H1 (cell line): ENCODE results near the gene NFIA. TPM values are rescaled to one million over a fixed set of nuclear protein-coding genes. Genes with fewer than 3 reads are reported as not detected.

Experiments used
- CTCF ChIA-PET: fragments of 300-600 bp; sonication (Branson Sonifier 250); formaldehyde crosslinking; loops from one replicate; lab custom pipeline; 2021; ENCODE audit not compliant: partially characterized antibody; lab: Charles Lee
- POLR2A ChIA-PET: fragments of 300-600 bp; sonication (Branson Sonifier 250); formaldehyde crosslinking; loops from one replicate; lab custom pipeline; 2021; ENCODE audit warnings: inconsistent platforms; ENCODE audit not compliant: partially characterized antibody; lab: Charles Lee
- DNase-seq, 2 experiments: peaks; one replicate each; pipeline versions ENCODE4 v3.0.0 to v3.0.0-alpha.2; 2010 to 2022; ENCODE audit warnings: low spot score in 2 of 2, low read depth in 1 of 2, mixed read lengths in 1 of 2
- FAIRE-seq: peaks from 2 replicates; lab custom pipeline; 2011; peaks lifted over from hg19 to GRCh38; lab: Jason Lieb, UNC
- H2AFZ ChIP-seq: 2 replicates; pipeline ENCODE4 v1.8.1; 2012; ENCODE audit warnings: low read length, inconsistent platforms
- H2AK5ac ChIP-seq: 2 replicates; pipeline ENCODE4 v1.6.1; 2013; ENCODE audit warnings: low read depth, low read length
- H2BK120ac ChIP-seq: replicated peaks from 2 replicates; pipeline ENCODE3; 2013; ENCODE audit warnings: low read depth, low read length, inconsistent platforms
- H2BK12ac ChIP-seq: 2 replicates; pipeline ENCODE4 v1.6.1; 2013; ENCODE audit warnings: low read depth, low read length
- H2BK15ac ChIP-seq: 2 replicates; pipeline ENCODE4 v1.6.1; 2013; ENCODE audit warnings: low read length
- H2BK20ac ChIP-seq: 2 replicates; pipeline ENCODE4 v1.6.1; 2013; ENCODE audit warnings: low read length
- H2BK5ac ChIP-seq: 2 replicates; pipeline ENCODE4 v1.6.1; 2013; ENCODE audit warnings: low read depth, low read length
- H3K14ac ChIP-seq: 2 replicates; pipeline ENCODE4 v1.6.1; 2013; ENCODE audit warnings: inconsistent platforms; ENCODE audit not compliant: insufficient read length
- H3K18ac ChIP-seq: 2 replicates; pipeline ENCODE4 v1.6.1; 2013; ENCODE audit warnings: low read length; ENCODE audit errors: extremely low read depth
- H3K23ac ChIP-seq: 2 replicates; pipeline ENCODE4 v1.6.1; 2013; ENCODE audit warnings: inconsistent platforms; ENCODE audit not compliant: insufficient read length
- H3K23me2 ChIP-seq: 2 replicates; pipeline ENCODE4 v1.6.1; 2013; ENCODE audit warnings: low read depth, low read length
- H3K27ac ChIP-seq: 2 replicates; pipeline ENCODE4 v1.6.1; 2011; ENCODE audit warnings: low read depth, low read length, inconsistent platforms
- H3K27me3 ChIP-seq, 4 experiments: replicated peaks in 1 of 4; 1 replicate in 1 of 4; 2 replicates in 3 of 4; pipeline versions ENCODE4 v1.6.1 to v1.8.1; 2011 to 2013; ENCODE audit warnings: low read length in 3 of 4, mild to moderate bottlenecking in 3 of 4, inconsistent platforms in 2 of 4, mixed read lengths in 2 of 4, moderate library complexity in 1 of 4; ENCODE audit not compliant: control insufficient read depth in 3 of 4, insufficient read depth in 3 of 4; ENCODE audit errors: extremely low read depth in 1 of 4
- H3K36me3 ChIP-seq, 4 experiments: 2 replicates each; pipeline versions ENCODE4 v1.6.1 to v1.8.1; 2011 to 2013; ENCODE audit warnings: mild to moderate bottlenecking in 4 of 4, low read length in 3 of 4, moderate library complexity in 2 of 4, control low read depth in 1 of 4, inconsistent platforms in 1 of 4; ENCODE audit not compliant: insufficient read depth in 4 of 4, control insufficient read depth in 2 of 4
- H3K4ac ChIP-seq: replicated peaks from 2 replicates; pipeline ENCODE3; 2013; ENCODE audit warnings: low read length, low read depth, mixed read lengths, inconsistent platforms; ENCODE audit not compliant: insufficient read length
- H3K4me1 ChIP-seq, 4 experiments: replicated peaks in 1 of 4; 1 replicate in 1 of 4; 2 replicates in 3 of 4; pipeline versions ENCODE4 v1.6.1 to v1.8.1; 2011 to 2013; ENCODE audit warnings: low read length in 3 of 4, inconsistent platforms in 2 of 4, mixed read lengths in 1 of 4; ENCODE audit not compliant: insufficient read depth in 4 of 4, control insufficient read depth in 3 of 4
- H3K4me2 ChIP-seq, 2 experiments: 2 replicates each; pipeline versions ENCODE4 v1.6.1 to v1.8.1; 2011 to 2013; ENCODE audit warnings: low read depth in 2 of 2, low read length in 2 of 2, control low read depth in 1 of 2, inconsistent platforms in 1 of 2, mild to moderate bottlenecking in 1 of 2; ENCODE audit not compliant: insufficient read depth in 1 of 2
- H3K4me3 ChIP-seq, 4 experiments: fragments of 200-600, 300-600 bp in 1 of 4; sonication (generic), shearing (Covaris generic), sonication (Bioruptor Twin) in 1 of 4; 2 replicates each; pipeline versions ENCODE4 v1.5.1 to v1.8.1; 2011 to 2016; ENCODE audit warnings: low read length in 4 of 4, low read depth in 3 of 4, control low read depth in 2 of 4, inconsistent platforms in 2 of 4, mild to moderate bottlenecking in 2 of 4, mixed read lengths in 1 of 4, moderate library complexity in 1 of 4; ENCODE audit not compliant: insufficient read depth in 2 of 4; ENCODE audit errors: extremely low read depth in 1 of 4
- H3K56ac ChIP-seq: replicated peaks from 2 replicates; pipeline ENCODE3; 2013; ENCODE audit warnings: low read depth, mild to moderate bottlenecking, mixed read lengths, low read length, inconsistent platforms; ENCODE audit not compliant: insufficient read length
- H3K79me1 ChIP-seq: 2 replicates; pipeline ENCODE4 v1.6.1; 2013; ENCODE audit warnings: low read depth, low read length, control low read depth
- H3K79me2 ChIP-seq, 2 experiments: 2 replicates each; pipeline versions ENCODE4 v1.6.1 to v1.8.1; 2012 to 2013; ENCODE audit warnings: low read length in 2 of 2, mild to moderate bottlenecking in 2 of 2, inconsistent platforms in 1 of 2; ENCODE audit not compliant: insufficient read depth in 2 of 2, control insufficient read depth in 1 of 2
- H3K9ac ChIP-seq, 4 experiments: replicated peaks in 1 of 4; 1 replicate in 1 of 4; 2 replicates in 3 of 4; pipeline versions ENCODE4 v1.6.1 to v1.8.1; 2011 to 2013; ENCODE audit warnings: low read depth in 3 of 4, low read length in 3 of 4, control low read depth in 2 of 4, mild to moderate bottlenecking in 2 of 4, moderate library complexity in 2 of 4, inconsistent platforms in 1 of 4; ENCODE audit errors: extremely low read depth in 1 of 4
- H3K9me3 ChIP-seq, 2 experiments: 2 replicates each; pipeline versions ENCODE4 v1.6.1 to v1.8.1; 2012 to 2013; ENCODE audit warnings: mild to moderate bottlenecking in 2 of 2, moderate library complexity in 2 of 2, control low read depth in 1 of 2, inconsistent platforms in 1 of 2, low read depth in 1 of 2, low read length in 1 of 2, mixed read lengths in 1 of 2; ENCODE audit not compliant: insufficient read depth in 2 of 2
- H4K20me1 ChIP-seq, 2 experiments: replicated peaks in 1 of 2; 2 replicates each; pipeline versions ENCODE3 to v1.8.1; 2011 to 2013; ENCODE audit warnings: inconsistent platforms in 2 of 2, low read length in 2 of 2, mild to moderate bottlenecking in 1 of 2; ENCODE audit not compliant: insufficient read depth in 2 of 2, control insufficient read depth in 1 of 2
- H4K5ac ChIP-seq: 2 replicates; pipeline ENCODE4 v1.6.1; 2013; ENCODE audit warnings: low read length, low read depth, mixed read lengths, inconsistent platforms; ENCODE audit not compliant: insufficient read length
- H4K8ac ChIP-seq: 2 replicates; pipeline ENCODE4 v1.8.0; 2013; ENCODE audit warnings: mild to moderate bottlenecking, moderate library complexity, low read length, inconsistent platforms; ENCODE audit not compliant: insufficient read depth; ENCODE audit errors: extremely low read depth
- H4K91ac ChIP-seq: replicated peaks from 2 replicates; pipeline ENCODE3; 2013; ENCODE audit warnings: low read length, mixed read lengths, inconsistent platforms; ENCODE audit not compliant: insufficient read length
- ATF2 ChIP-seq: IDR thresholded peaks from 2 replicates; pipeline ENCODE4 v1.6.1; 2012; ENCODE audit warnings: low read length, inconsistent platforms
- BCL11A ChIP-seq, 2 experiments: IDR thresholded peaks; one replicate each; pipeline ENCODE4 v1.6.1; 2011; ENCODE audit warnings: low read depth in 2 of 2, low read length in 2 of 2, mild to moderate bottlenecking in 2 of 2
- BRCA1 ChIP-seq: IDR thresholded peaks from 2 replicates; pipeline ENCODE4 v1.6.1; 2012; ENCODE audit warnings: low read depth, low read length, improper control_type of control experiment
- CBX8 ChIP-seq: fragments of 300-800, 300-1000 bp; sonication (generic); IDR thresholded peaks from 2 replicates; pipeline ENCODE4 v1.7.1; 2016; ENCODE audit warnings: low read depth, low read length, borderline replicate concordance
- CHD1 ChIP-seq: IDR thresholded peaks from 2 replicates; pipeline ENCODE4 v1.6.1; 2012; ENCODE audit warnings: low read depth, low read length, improper control_type of control experiment
- CHD2 ChIP-seq: IDR thresholded peaks from 2 replicates; pipeline ENCODE4 v1.6.1; 2012; ENCODE audit warnings: low read length, improper control_type of control experiment
- EGR1 ChIP-seq: IDR thresholded peaks from 2 replicates; pipeline ENCODE4 v1.6.1; 2011; ENCODE audit warnings: low read depth, low read length, borderline replicate concordance
- FOSL1 ChIP-seq: IDR thresholded peaks from 2 replicates; pipeline ENCODE4 v1.6.1; 2011; ENCODE audit warnings: mild to moderate bottlenecking, low read depth, low read length, moderate library complexity; ENCODE audit not compliant: insufficient read depth
- GTF2F1 ChIP-seq: IDR thresholded peaks from 2 replicates; pipeline ENCODE4 v1.6.1; 2012; ENCODE audit warnings: low read depth, low read length, improper control_type of control experiment, borderline replicate concordance
- JUND ChIP-seq: IDR thresholded peaks from 2 replicates; pipeline ENCODE4 v1.6.1; 2011; ENCODE audit warnings: mild to moderate bottlenecking, improper control_type of control experiment, low read length
- PHF8 ChIP-seq: fragments of 200-600 bp; sonication (generic); conservative IDR thresholded peaks from 2 replicates; pipeline ENCODE4 v1.7.1; 2012; ENCODE audit warnings: low read depth, mild to moderate bottlenecking, inconsistent platforms, low read length, moderate library complexity
- POLR2A ChIP-seq, 2 experiments: IDR thresholded peaks; 1 replicate in 1 of 2; 2 replicates in 1 of 2; pipeline ENCODE4 v1.6.1; 2011; ENCODE audit warnings: low read depth in 2 of 2, low read length in 2 of 2, mild to moderate bottlenecking in 2 of 2; ENCODE audit errors: control extremely low read depth in 1 of 2
- SAP30 ChIP-seq: fragments of 300-600 bp; sonication (generic); IDR thresholded peaks from 2 replicates; pipeline ENCODE4 v1.7.1; 2012; ENCODE audit warnings: low read length, moderate library complexity, mild to moderate bottlenecking, inconsistent platforms; ENCODE audit not compliant: insufficient read depth, insufficient replicate concordance
- SP1 ChIP-seq: IDR thresholded peaks from 2 replicates; pipeline ENCODE4 v1.6.1; 2011; ENCODE audit warnings: low read depth, low read length
- YY1 ChIP-seq: IDR thresholded peaks from 2 replicates; pipeline ENCODE4 v1.6.1; 2011; ENCODE audit warnings: low read depth, mild to moderate bottlenecking, low read length
- polyA plus RNA-seq, 7 experiments: library from polyadenylated mRNA; depleted of rRNA in 3 of 7; stranded (reverse) in 5 of 7; unstranded in 2 of 7; fragments of >200 nt in 5 of 7; fragments of 200-250 nt in 2 of 7; gene quantifications; 1 replicate in 5 of 7; 2 replicates in 1 of 7; 4 replicates in 1 of 7; pipeline versions ENCODE4 v1.2.1 to v1.2.3, GENCODE V29; 2011 to 2013; ENCODE audit warnings: missing spikeins in 2 of 7, mixed read lengths in 2 of 7
- total RNA-seq: library from RNA; stranded (reverse); fragmentation: NEBNext Ultra II Directional; extraction: Animal tissue kit (Norgen Biotek cat#: 25700); gene quantifications from 2 replicates; pipeline ENCODE4 v1.2.1, GENCODE V29; 2021

The NFIA gene
- total and polyA plus RNA-seq, 2 of the 8 experiments (the other 6 are each of a cell fraction or from before 2014, with no cell fraction given), result 1.8 to 2.3 TPM

- Histone ChIP-seq H3K14ac (no peak overlapping the region), H3K27me3 (no peaks in the 10 kb centered on the region), H4K91ac (no peak overlapping the region), H2BK15ac (no peak overlapping the region), H2AFZ (no peak overlapping the region), H3K4me1 (peaks cover 0 to 4% (median 1%) of the 10 kb centered on the region in 4 experiments; a peak in 2 of 7 replicates), H3K18ac (no peak overlapping the region), H3K9me3 (no peaks in the 10 kb centered on the region), H2BK12ac (no peak overlapping the region), H4K20me1 (no peaks in the 10 kb centered on the region), H2BK120ac (no peak overlapping the region), H4K8ac (no peak overlapping the region), H3K79me1 (no peaks in the 10 kb centered on the region), H3K79me2 (no peaks in the 10 kb centered on the region), H3K23me2 (no peaks in the 10 kb centered on the region), H2AK5ac (no peak overlapping the region), H3K36me3 (no peaks in the 10 kb centered on the region), H3K9ac (no peak overlapping the region), H2BK20ac (no peak overlapping the region), H3K4ac (no peak overlapping the region), H3K4me2 (no peak overlapping the region), H4K5ac (no peak overlapping the region), H3K23ac (no peak overlapping the region), H3K4me3 (no peak overlapping the region)
- CTCF ChIA-PET, result interaction anchor here (2.3 kb wide), 1 partner anchor 12 kb away, joined by 5 read pairs; no protein-coding TSS in a partner anchor
- POLR2A ChIA-PET, result no interaction called here
- no peak for DNase-seq
- TF ChIP-seq POLR2A (IDR thresholded peaks at IDR 0.05; ENCODE audit: control extremely low read depth in 1 of 2, low read depth in 2 of 2, low read length in 2 of 2) (no peak), CHD2 (no peak), SP1 (no peak), EGR1 (no peak), SAP30 (no peak), BCL11A (IDR thresholded peaks at IDR 0.05; ENCODE audit: low read depth in 2 of 2, low read length in 2 of 2) (no peak), GTF2F1 (no peak), YY1 (no peak), CBX8 (no peak), FOSL1 (no peak), PHF8 (no peak), ATF2 (no peak), BRCA1 (no peak), CHD1 (no peak), JUND (no peak)
- TF ChIP-seq, all 59 proteins: peak for 0
- Histone ChIP-seq H3K56ac (no peak overlapping the region), H3K27ac (no peak overlapping the region), H2BK5ac (no peak overlapping the region)
- FAIRE-seq, result no peak
Measured at GRCh38 chr1:61169045-61169444, 86.7 kb downstream of the NFIA start.
